ENCODE data around the gene PRADC1.

- no peak for TF ChIP-seq EP300 (IDR thresholded peaks at IDR 0.05; ENCODE audit: borderline replicate concordance)
- TF ChIP-seq USF1 (IDR thresholded peaks at IDR 0.05) = no peak
- TF ChIP-seq TEAD4 (IDR thresholded peaks at IDR 0.05) = no peak
- TF ChIP-seq RAD21 (IDR thresholded peaks at IDR 0.05; ENCODE audit: low read depth) = no peak
- TF ChIP-seq MAX (IDR thresholded peaks at IDR 0.05) = no peak
- TF ChIP-seq REST (IDR thresholded peaks at IDR 0.05; ENCODE audit: low read depth) = no peak
- TF ChIP-seq TAF1 (IDR thresholded peaks at IDR 0.05; ENCODE audit: low read depth) = no peak
- no peak for TF ChIP-seq YY1 (IDR thresholded peaks at IDR 0.05; ENCODE audit: low read depth)
- no peak for TF ChIP-seq FOXM1 (IDR thresholded peaks at IDR 0.05; ENCODE audit: borderline replicate concordance, low read depth)
- TF ChIP-seq EGR1 (IDR thresholded peaks at IDR 0.05) = no peak
- no peak for TF ChIP-seq CREB1 (IDR thresholded peaks at IDR 0.05; ENCODE audit: low read depth)
These were observed 33.2 kb upstream of the PRADC1 start for GRCh38 chr2:73266061-73266901.
